ENCODE data around the gene TDP1. TPM values are rescaled to one million over a fixed set of nuclear protein-coding genes. Genes with fewer than 3 reads are reported as not detected.

The TDP1 gene
- total RNA-seq, 1 donor from 2014 or later = 63.4 TPM

DNA sequence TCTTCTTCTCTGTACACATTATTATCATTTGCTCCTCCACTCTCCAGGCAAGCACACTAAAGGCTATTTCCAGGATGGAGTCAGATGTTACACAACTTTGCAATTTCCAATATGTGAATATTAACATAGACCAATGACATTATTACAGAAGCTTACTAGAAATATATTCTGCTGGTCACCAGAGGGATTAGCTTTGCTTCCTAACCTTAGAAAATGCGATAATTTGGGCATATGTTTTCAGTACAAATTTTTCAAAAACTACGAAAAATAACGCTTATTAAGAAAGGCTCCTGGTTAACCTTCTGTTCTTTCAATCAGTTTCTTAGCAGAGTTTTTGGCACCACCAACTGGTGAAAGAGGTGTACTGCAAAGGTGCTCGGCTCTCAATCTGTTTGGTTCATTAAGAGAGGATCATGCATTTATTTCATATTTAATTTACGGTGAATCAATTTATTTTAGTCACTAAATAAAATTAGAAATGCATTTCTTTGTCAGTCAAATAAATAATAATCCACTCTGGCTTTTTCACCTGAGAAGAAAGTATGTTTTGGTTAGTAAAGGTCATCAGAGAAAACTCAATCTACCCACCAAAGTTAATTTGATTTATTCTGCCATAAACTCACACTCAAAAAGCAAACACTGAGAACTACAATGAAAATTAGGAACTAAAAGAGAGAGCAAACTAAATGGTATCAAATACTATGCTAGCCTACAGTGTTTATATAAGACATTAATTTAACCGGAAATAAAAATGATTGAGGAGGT, 40.4 kb upstream of the TDP1 start:
- peaks cover 9% of the 10 kb centered on the region for H3K4me1 ChIP-seq
- H3K27me3 Mint-ChIP-seq (ENCODE audit: insufficient read depth, low read depth) = peaks cover 2% of the 10 kb centered on the region
- H2AFZ ChIP-seq (replicated peaks) = no peak overlapping the region
- H3K4me3 ChIP-seq = no peak overlapping the region
- H3K27me3 ChIP-seq = no peaks in the 10 kb centered on the region
- H3K36me3 Mint-ChIP-seq = no peaks in the 10 kb centered on the region
- H4K20me1 ChIP-seq (ENCODE audit: low read depth) = no peaks in the 10 kb centered on the region
- no peak overlapping the region for H3K4me2 ChIP-seq
- TF ChIP-seq, protein P1, sequence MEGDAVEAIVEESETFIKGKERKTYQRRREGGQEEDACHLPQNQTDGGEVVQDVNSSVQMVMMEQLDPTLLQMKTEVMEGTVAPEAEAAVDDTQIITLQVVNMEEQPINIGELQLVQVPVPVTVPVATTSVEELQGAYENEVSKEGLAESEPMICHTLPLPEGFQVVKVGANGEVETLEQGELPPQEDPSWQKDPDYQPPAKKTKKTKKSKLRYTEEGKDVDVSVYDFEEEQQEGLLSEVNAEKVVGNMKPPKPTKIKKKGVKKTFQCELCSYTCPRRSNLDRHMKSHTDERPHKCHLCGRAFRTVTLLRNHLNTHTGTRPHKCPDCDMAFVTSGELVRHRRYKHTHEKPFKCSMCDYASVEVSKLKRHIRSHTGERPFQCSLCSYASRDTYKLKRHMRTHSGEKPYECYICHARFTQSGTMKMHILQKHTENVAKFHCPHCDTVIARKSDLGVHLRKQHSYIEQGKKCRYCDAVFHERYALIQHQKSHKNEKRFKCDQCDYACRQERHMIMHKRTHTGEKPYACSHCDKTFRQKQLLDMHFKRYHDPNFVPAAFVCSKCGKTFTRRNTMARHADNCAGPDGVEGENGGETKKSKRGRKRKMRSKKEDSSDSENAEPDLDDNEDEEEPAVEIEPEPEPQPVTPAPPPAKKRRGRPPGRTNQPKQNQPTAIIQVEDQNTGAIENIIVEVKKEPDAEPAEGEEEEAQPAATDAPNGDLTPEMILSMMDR (IDR thresholded peaks at IDR 0.05) = peak; percentile 98
- no peak for TF ChIP-seq EZH2 (IDR thresholded peaks at IDR 0.05)
- H3K36me3 ChIP-seq = no peaks in the 10 kb centered on the region
- H3K4me3 Mint-ChIP-seq = no peak overlapping the region
- DNase-seq (ENCODE audit: low spot score) = peak; percentile 62
- no peaks in the 10 kb centered on the region for H3K9me3 ChIP-seq (ENCODE audit: low read depth)
- no peak overlapping the region for H3K27ac Mint-ChIP-seq
- peaks cover 43% of the 10 kb centered on the region for H3K4me1 Mint-ChIP-seq
- H3F3A ChIP-seq (ENCODE audit: low read depth) = peaks cover 15% of the 10 kb centered on the region
- H3K79me2 ChIP-seq (ENCODE audit: low read depth) = no peaks in the 10 kb centered on the region
- H3K9me3 Mint-ChIP-seq = no peaks in the 10 kb centered on the region
- no peak overlapping the region for H3K9ac ChIP-seq
- no peak overlapping the region for H3K27ac ChIP-seq

DNA sequence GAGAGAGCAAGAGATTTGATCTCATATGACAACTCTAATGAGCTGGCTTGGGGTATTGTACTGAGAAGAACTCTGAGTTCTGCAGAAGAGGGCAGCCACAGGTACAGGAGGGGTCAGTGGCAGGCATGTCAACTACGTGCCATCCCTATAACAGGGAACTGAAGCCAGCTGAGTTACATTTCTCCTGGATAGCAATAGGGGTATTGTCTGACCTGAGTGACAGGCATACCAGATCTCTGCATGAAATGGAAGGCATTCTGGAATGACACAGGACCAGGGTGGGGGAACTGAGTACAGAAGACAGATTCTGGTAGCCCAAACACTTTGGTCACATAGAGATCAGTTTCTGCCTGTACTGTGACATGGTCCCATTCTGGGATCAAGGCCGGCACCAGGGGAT, 37.0 kb upstream of the TDP1 start:
- no peak for DNase-seq (ENCODE audit: low spot score)
- Mint-ChIP-seq H3K36me3 (no peaks in the 10 kb centered on the region), H3K9me3 (no peaks in the 10 kb centered on the region), H3K27me3 (ENCODE audit: insufficient read depth, low read depth) (no peaks in the 10 kb centered on the region), H3K4me3 (no peak overlapping the region), H3K27ac (no peak overlapping the region), H3K4me1 (peaks cover 15% of the 10 kb centered on the region)
- H3K4me2 ChIP-seq = no peak overlapping the region
- no peak overlapping the region for H3K4me3 ChIP-seq
- H3K9me3 ChIP-seq (ENCODE audit: low read depth) = no peaks in the 10 kb centered on the region
- no peaks in the 10 kb centered on the region for H4K20me1 ChIP-seq (ENCODE audit: low read depth)
- no peaks in the 10 kb centered on the region for H3K36me3 ChIP-seq
- no peaks in the 10 kb centered on the region for H3F3A ChIP-seq (ENCODE audit: low read depth)
- H3K27me3 ChIP-seq = no peaks in the 10 kb centered on the region
- no peak overlapping the region for H3K27ac ChIP-seq
- no peak overlapping the region for H2AFZ ChIP-seq (replicated peaks)
- no peaks in the 10 kb centered on the region for H3K79me2 ChIP-seq (ENCODE audit: low read depth)
- TF ChIP-seq, protein P1 (IDR thresholded peaks at IDR 0.05) = no peak
- TF ChIP-seq EZH2phosphoT487 (IDR thresholded peaks at IDR 0.05) (no peak), EZH2 (IDR thresholded peaks at IDR 0.05) (no peak)
- no peaks in the 10 kb centered on the region for H3K4me1 ChIP-seq
- no peak overlapping the region for H3K9ac ChIP-seq

DNA sequence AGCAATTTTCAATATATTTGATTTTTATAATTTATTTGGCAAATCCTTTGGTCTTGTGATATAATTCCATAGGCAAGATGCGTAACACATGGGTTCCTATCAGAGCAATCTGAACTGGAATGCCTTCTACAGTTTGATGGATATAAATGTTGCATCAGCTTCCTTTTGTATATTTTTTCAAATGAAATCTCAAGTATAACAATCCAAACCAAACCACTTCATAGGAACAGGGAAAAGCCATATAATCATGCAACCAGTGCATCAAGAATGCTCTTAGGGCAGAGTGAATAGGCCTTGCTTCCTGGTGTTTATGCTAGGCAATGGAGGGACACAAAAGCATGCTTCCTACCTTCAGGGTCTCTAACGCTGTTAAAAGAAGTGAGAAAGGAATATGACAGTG, 35.7 kb upstream of the TDP1 start:
- H3K4me3 Mint-ChIP-seq = no peak overlapping the region
- H3K27me3 ChIP-seq = no peaks in the 10 kb centered on the region
- H3K9me3 ChIP-seq (ENCODE audit: low read depth) = no peaks in the 10 kb centered on the region
- H3K79me2 ChIP-seq (ENCODE audit: low read depth) = no peaks in the 10 kb centered on the region
- H4K20me1 ChIP-seq (ENCODE audit: low read depth) = no peaks in the 10 kb centered on the region
- H3K36me3 Mint-ChIP-seq = peaks cover 5% of the 10 kb centered on the region
- peaks cover 11% of the 10 kb centered on the region for H3K4me1 Mint-ChIP-seq
- no peak overlapping the region for H3K27ac Mint-ChIP-seq
- no peak for DNase-seq (ENCODE audit: low spot score)
- H3K36me3 ChIP-seq = no peaks in the 10 kb centered on the region
- H3K4me1 ChIP-seq = no peaks in the 10 kb centered on the region
- H3K9ac ChIP-seq = no peak overlapping the region
- H3K4me2 ChIP-seq = no peak overlapping the region
- TF ChIP-seq EZH2phosphoT487 (IDR thresholded peaks at IDR 0.05) (no peak), EZH2 (IDR thresholded peaks at IDR 0.05) (no peak)
- TF ChIP-seq, protein P1 (IDR thresholded peaks at IDR 0.05) = no peak
- no peak overlapping the region for H3K4me3 ChIP-seq
- no peak overlapping the region for H3K27ac ChIP-seq
- H2AFZ ChIP-seq (replicated peaks) = no peak overlapping the region
- no peaks in the 10 kb centered on the region for H3K27me3 Mint-ChIP-seq (ENCODE audit: insufficient read depth, low read depth)
- H3F3A ChIP-seq (ENCODE audit: low read depth) = no peaks in the 10 kb centered on the region
- no peaks in the 10 kb centered on the region for H3K9me3 Mint-ChIP-seq

All from neural progenitor cell (in vitro differentiated cells).